GM23338 (cell line): Measurements from ENCODE around the gene TMEM187. TPM values are rescaled to one million over a fixed set of nuclear protein-coding genes. Genes with fewer than 3 reads are reported as not detected.

ENCODE experiments used
- ATAC-seq: fragments of 200-7000 bp; cut with Tn5 transposase; 3 replicates; pipeline ENCODE4 v1.9.1; 2020
- DNase-seq: peaks from one replicate; pipeline ENCODE4 v3.0.0-alpha.2; 2015; ENCODE audit warnings: low spot score
- H2AFZ ChIP-seq: fragments of 200-600 bp; sonication (generic); 2 replicates; pipeline ENCODE4 v1.8.0; 2016; ENCODE audit warnings: antibody characterized with exemption, mild to moderate bottlenecking, moderate library complexity
- H3F3A ChIP-seq: fragments of 200-600 bp; sonication (generic); replicated peaks from 2 replicates; pipeline ENCODE4 v1.8.0; 2017; ENCODE audit warnings: antibody characterized with exemption, mixed run types, low read depth
- H3K27ac ChIP-seq: fragments of 200-600 bp; sonication (generic); 2 replicates; pipeline ENCODE4 v1.6.1; 2016; ENCODE audit warnings: low read depth
- H3K27me3 ChIP-seq: fragments of 200-600 bp; sonication (generic); 2 replicates; pipeline ENCODE4 v1.8.0; 2016; ENCODE audit warnings: mild to moderate bottlenecking, mixed run types, moderate library complexity; ENCODE audit not compliant: insufficient read depth
- H3K36me3 ChIP-seq: fragments of 200-600 bp; sonication (generic); 2 replicates; pipeline ENCODE4 v1.8.0; 2016; ENCODE audit warnings: mild to moderate bottlenecking; ENCODE audit not compliant: insufficient read depth
- H3K4me1 ChIP-seq: fragments of 200-600 bp; sonication (generic); 2 replicates; pipeline ENCODE4 v1.8.0; 2016; ENCODE audit warnings: mild to moderate bottlenecking, moderate library complexity; ENCODE audit not compliant: insufficient read depth
- H3K4me2 ChIP-seq: fragments of 200-600 bp; sonication (generic); 2 replicates; pipeline ENCODE4 v1.7.1; 2017; ENCODE audit warnings: mixed run types
- H3K4me3 ChIP-seq: fragments of 200-600 bp; sonication (generic); 2 replicates; pipeline ENCODE4 v1.6.1; 2016; ENCODE audit warnings: mixed run types
- H3K79me2 ChIP-seq: fragments of 200-600 bp; sonication (generic); replicated peaks from 2 replicates; pipeline ENCODE4 v1.8.0; 2017; ENCODE audit warnings: mild to moderate bottlenecking; ENCODE audit not compliant: insufficient read depth
- H3K9me2 ChIP-seq: fragments of 200-600 bp; sonication (generic); 2 replicates; pipeline ENCODE4 v1.8.0; 2017; ENCODE audit not compliant: insufficient read depth
- H4K20me1 ChIP-seq: fragments of 200-600 bp; sonication (generic); replicated peaks from 2 replicates; pipeline ENCODE4 v1.8.0; 2017; ENCODE audit warnings: mild to moderate bottlenecking; ENCODE audit not compliant: insufficient read depth
- H3K27ac Mint-ChIP-seq: 2 replicates; pipeline ENCODE4 v1.8.0; 2020; ENCODE audit warnings: inconsistent platforms, mild to moderate bottlenecking, moderate library complexity, mixed read lengths
- H3K27me3 Mint-ChIP-seq: 3 replicates; pipeline ENCODE4 v1.8.0; 2022; ENCODE audit warnings: low read depth, mild to moderate bottlenecking, moderate library complexity, mixed read lengths, inconsistent platforms; ENCODE audit not compliant: insufficient read depth, poor library complexity
- H3K36me3 Mint-ChIP-seq: 3 replicates; pipeline ENCODE4 v1.8.0; 2021; ENCODE audit warnings: low read depth, mild to moderate bottlenecking, inconsistent platforms, moderate library complexity, mixed read lengths
- H3K4me1 Mint-ChIP-seq: 3 replicates; pipeline ENCODE4 v1.8.0; 2020; ENCODE audit warnings: mild to moderate bottlenecking, inconsistent platforms, mixed read lengths
- H3K4me3 Mint-ChIP-seq: 3 replicates; pipeline ENCODE4 v1.8.0; 2021; ENCODE audit warnings: moderate library complexity, mild to moderate bottlenecking, inconsistent platforms, mixed read lengths
- H3K9me3 Mint-ChIP-seq: 3 replicates; pipeline ENCODE4 v1.8.0; 2020; ENCODE audit warnings: moderate library complexity, mild to moderate bottlenecking, inconsistent platforms, mixed read lengths
- ETS1 ChIP-seq: IDR thresholded peaks from 2 replicates; pipeline ENCODE4 v1.6.1; 2016; ENCODE audit warnings: antibody characterized with exemption
- EZH2 ChIP-seq: fragments of 200-600 bp; sonication (generic); IDR thresholded peaks from one replicate; pipeline ENCODE4 v1.8.0; 2017; ENCODE audit warnings: antibody characterized with exemption, mild to moderate bottlenecking, low read depth; ENCODE audit not compliant: unreplicated experiment
- EZH2phosphoT487 ChIP-seq: fragments of 200-600 bp; sonication (generic); IDR thresholded peaks from one replicate; pipeline ENCODE4 v1.8.1; 2018; ENCODE audit warnings: antibody characterized with exemption; ENCODE audit not compliant: unreplicated experiment
- JUNB ChIP-seq: IDR thresholded peaks from one replicate; pipeline ENCODE4 v1.6.1; 2016; ENCODE audit warnings: antibody characterized with exemption; ENCODE audit not compliant: unreplicated experiment
- ZNF114 ChIP-seq: fragments of 250-450 bp; sonication (Bioruptor Pico); IDR thresholded peaks from 2 replicates; pipeline ENCODE4 v1.5.0; 2020; ENCODE audit warnings: mild to moderate bottlenecking, moderate library complexity
- ZNF331 ChIP-seq: fragments of 250-450 bp; sonication (Bioruptor Pico); IDR thresholded peaks from 2 replicates; pipeline ENCODE4 v1.5.0; 2020; ENCODE audit warnings: low read depth, mild to moderate bottlenecking, moderate library complexity
- ZNF462 ChIP-seq: fragments of 250-450 bp; sonication (Bioruptor Pico); IDR thresholded peaks from 2 replicates; pipeline ENCODE4 v1.5.0; 2020; ENCODE audit warnings: mild to moderate bottlenecking, moderate library complexity
- polyA plus RNA-seq: library from polyadenylated mRNA; unstranded; fragments of >200 nt; fragmentation: Nextera tagmentation; extraction: Ambion mirVana; gene quantifications from 2 replicates; pipeline ENCODE4 v1.2.1, GENCODE V29; 2016
- total RNA-seq: library from RNA; depleted of rRNA; stranded (reverse); fragments of >200 nt; shearing (Covaris generic); gene quantifications from 2 replicates; pipeline ENCODE4 v1.2.3, GENCODE V29; 2014

The TMEM187 gene
- total and polyA plus RNA-seq, 2 experiments from 2014 or later = 2.5 to 4.4 TPM

GRCh38 chrX:153970357-153971123 lies 2.0 kb upstream of the TMEM187 start (continued):
- no peak for TF ChIP-seq ZNF462 (CRISPR knock-in tag)
- no peak for TF ChIP-seq ZNF114
- no peak for TF ChIP-seq JUNB
- no peak for TF ChIP-seq EZH2

- H3F3A ChIP-seq = 0 out of 2 replicates have a peak, but pooled peaks cover 4% of the 10 kb centered on the region
- Mint-ChIP-seq H3K27me3 (peaks cover 4% of the 10 kb centered on the region), H3K36me3 (peaks cover 15% of the 10 kb centered on the region), H3K4me3 (peak overlapping the region; percentile 100), H3K27ac (peak overlapping the region; percentile 100), H3K9me3 (no peaks in the 10 kb centered on the region; the same call in 2 of the 3 replicates), H3K4me1 (peaks cover 33% of the 10 kb centered on the region)
- H2AFZ ChIP-seq = no peak overlapping the region
- no peaks in the 10 kb centered on the region for H3K9me2 ChIP-seq
- TF ChIP-seq ZNF331 (CRISPR knock-in tag) (no peak), EZH2phosphoT487 (no peak), ETS1 (peak; percentile 18), ZNF462 (CRISPR knock-in tag) (no peak)
- peak overlapping the region; percentile 78 for H3K4me2 ChIP-seq
- H3K27me3 ChIP-seq = no peaks in the 10 kb centered on the region
- no peaks in the 10 kb centered on the region for H3K36me3 ChIP-seq
- H3K4me3 ChIP-seq = peak overlapping the region; percentile 85
- DNase-seq (peak; percentile 72), ATAC-seq (peak; percentile 48)
- H3K79me2 ChIP-seq = peaks cover 45% of the 10 kb centered on the region
- peaks cover 17% of the 10 kb centered on the region for H4K20me1 ChIP-seq
- peak overlapping the region; percentile 99 for H3K27ac ChIP-seq
- H3K4me1 ChIP-seq = peaks cover 12% of the 10 kb centered on the region
Observed at GRCh38 chrX:153971124-153971449, 1.5 kb upstream of the TMEM187 start.
